Panc1 (cell line): ENCODE measurements around the gene NFS1. TPM values are rescaled to one million over a fixed set of nuclear protein-coding genes. Genes with fewer than 3 reads are reported as not detected.

Experiments
- ATAC-seq: fragments of 200-7000 bp; cut with Tn5 transposase; 2 replicates; pipeline ENCODE4 v1.9.1; 2020; ENCODE audit warnings: mild to moderate bottlenecking, moderate library complexity
- BruUV-seq: library from RNA; stranded (reverse); fragments of 400-500 nt; replicated peaks from 2 replicates; lab custom pipeline; 2021; lab: Mats Ljungman, UMichigan
- CTCF ChIA-PET: fragments of 300-600 bp; sonication (Branson Sonifier 250); formaldehyde crosslinking; loops from one replicate; lab custom pipeline; 2022; ENCODE audit warnings: antibody characterized with exemption; lab: Charles Lee
- POLR2A ChIA-PET: fragments of 300-600 bp; sonication (Branson Sonifier 250); formaldehyde crosslinking; loops from one replicate; lab custom pipeline; 2022; ENCODE audit warnings: antibody characterized with exemption; lab: Charles Lee
- DNase-seq: peaks from one replicate; pipeline ENCODE4 v3.0.0-alpha.2; 2010; ENCODE audit warnings: low read depth, low spot score
- H3K27ac ChIP-seq: 2 replicates; pipeline ENCODE4 v1.5.1; 2011; ENCODE audit warnings: mild to moderate bottlenecking, low read length, inconsistent platforms
- H3K27me3 ChIP-seq: fragments of 200-500 bp; sonication (Bioruptor generic); 2 replicates; pipeline ENCODE4 v1.6.0; 2014; ENCODE audit warnings: low read length, inconsistent platforms; ENCODE audit not compliant: control insufficient read depth, insufficient read depth
- H3K36me3 ChIP-seq: fragments of 200-500 bp; sonication (Bioruptor generic); 2 replicates; pipeline ENCODE4 v1.5.1; 2014; ENCODE audit warnings: inconsistent platforms, mild to moderate bottlenecking, low read length, moderate library complexity; ENCODE audit not compliant: control insufficient read depth, insufficient read depth
- H3K4me1 ChIP-seq: 2 replicates; pipeline ENCODE4 v1.5.1; 2011; ENCODE audit warnings: inconsistent platforms, mild to moderate bottlenecking, low read length, moderate library complexity; ENCODE audit not compliant: control insufficient read depth, insufficient read depth
- H3K4me3 ChIP-seq, 2 experiments: 2 replicates each; pipeline ENCODE4 v1.5.1; 2011 to 2012; ENCODE audit warnings: low read depth in 2 of 2, low read length in 2 of 2, mild to moderate bottlenecking in 2 of 2, inconsistent platforms in 1 of 2, moderate library complexity in 1 of 2
- H3K9me3 ChIP-seq: fragments of 200-500 bp; sonication (Bioruptor generic); 2 replicates; pipeline ENCODE4 v1.5.1; 2014; ENCODE audit warnings: low read depth, mild to moderate bottlenecking, inconsistent platforms, low read length, moderate library complexity; ENCODE audit not compliant: control insufficient read depth, insufficient read depth
- POLR2AphosphoS5 ChIP-seq: IDR thresholded peaks from 2 replicates; pipeline ENCODE4 v1.6.1; 2012; ENCODE audit warnings: mild to moderate bottlenecking, low read depth, low read length, moderate library complexity
- SIN3A ChIP-seq: IDR thresholded peaks from 2 replicates; pipeline ENCODE4 v1.6.1; 2012; ENCODE audit warnings: low read depth, mild to moderate bottlenecking, low read length, moderate library complexity, borderline replicate concordance; ENCODE audit not compliant: insufficient read depth
- TCF7L2 ChIP-seq: IDR thresholded peaks from 2 replicates; pipeline ENCODE4 v1.6.1; 2011; ENCODE audit warnings: mild to moderate bottlenecking, low read depth, low read length, inconsistent platforms
- in situ Hi-C: cut with HindIII; loops from 2 replicates; pipeline ENCODE4 v1.10.0; 2016; ENCODE audit warnings: low sequenced_read_pairs, low pct_unique_long_range_greater_than_20kb
- intact Hi-C: fragments of 100-400 bp; cut with micrococcal nuclease; formaldehyde crosslinking; loops from one replicate; pipeline ENCODE4 v1.10.0; 2022; ENCODE audit not compliant: unreplicated experiment
- total RNA-seq: library from RNA; stranded (reverse); gene quantifications from one replicate; pipeline ENCODE4 v1.2.1, GENCODE V29; 2021; ENCODE audit not compliant: unreplicated experiment
- TF ChIP-seq, protein P1 (sequence below): fragments of 450-650 bp; IDR thresholded peaks from 2 replicates; pipeline ENCODE4 v1.5.1; 2017; ENCODE audit warnings: mild to moderate bottlenecking
- TF ChIP-seq, protein P2 (sequence below), 2 experiments: IDR thresholded peaks; 2 replicates each; pipeline ENCODE4 v1.6.1; 2011 to 2012; ENCODE audit warnings: low read depth in 2 of 2, control low read depth in 1 of 2, low read length in 1 of 2, mild to moderate bottlenecking in 1 of 2, moderate library complexity in 1 of 2; ENCODE audit not compliant: insufficient read depth in 1 of 2

Gene NFS1
- total RNA-seq, 1 experiment from 2014 or later = 44.9 TPM

DNA sequence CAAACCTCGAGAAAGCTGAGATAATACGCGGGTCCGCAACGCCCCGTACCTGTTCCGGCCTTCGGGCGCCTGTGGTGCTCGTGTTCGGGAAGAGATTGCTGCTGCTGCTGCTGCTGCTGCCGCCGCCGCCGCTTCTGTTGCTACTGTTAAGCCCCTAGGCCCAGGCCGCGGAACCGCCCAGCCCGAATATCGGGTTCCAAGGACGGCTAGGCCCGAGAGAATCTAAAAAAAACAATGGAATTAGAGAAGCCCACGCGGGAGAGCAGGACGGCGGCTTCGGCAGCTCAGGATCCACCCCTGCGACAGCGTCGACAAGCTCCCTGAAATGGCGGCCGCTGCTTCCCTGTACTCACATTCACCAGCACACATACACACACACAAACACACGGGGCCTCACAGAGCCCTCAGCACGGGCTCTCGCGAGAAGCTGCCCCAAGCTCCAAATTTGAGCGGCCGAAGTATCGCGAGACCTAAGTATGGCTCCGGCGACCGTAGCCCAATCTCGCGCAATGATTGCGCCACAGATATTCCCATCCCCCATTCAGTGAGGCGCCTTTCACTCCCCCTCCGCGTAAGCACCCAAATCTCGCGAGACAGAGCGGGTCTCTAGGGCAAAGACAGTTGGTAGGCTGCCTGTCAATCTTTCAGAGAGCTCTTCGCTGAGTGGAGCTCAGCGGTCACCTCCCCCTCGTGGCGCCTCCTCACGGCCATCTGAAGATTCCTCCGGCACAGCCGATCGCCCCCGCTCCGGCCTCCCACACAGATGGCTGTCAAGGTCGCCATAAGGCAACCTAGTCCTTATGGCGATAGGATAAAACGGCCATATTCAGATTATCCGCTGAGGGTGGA, 43.0 kb upstream of the NFS1 start, which contains the start of gene RBM39:
RBM39 (minus strand) TSS at position 369 of the 849 bp plus-strand sequence. CDS start 1,386 bp downstream, outside the sequence.
- CTCF ChIA-PET = interaction anchor here (0.5 to 1.4 kb wide), 3 partner anchors 63 to 142 kb away, joined by 3 to 11 read pairs (median 3); no protein-coding TSS in a partner anchor
- Histone ChIP-seq H3K36me3 (peaks cover 36% of the 10 kb centered on the region), H3K4me1 (peaks cover 21% of the 10 kb centered on the region), H3K27ac (peak within 1 kb of the TSS; percentile 100), H3K9me3 (no peaks in the 10 kb centered on the region), H3K4me3 (peak within 1 kb of the TSS; percentile 90 to 91), H3K27me3 (no peaks in the 10 kb centered on the region)
- in situ Hi-C loops (no loop called here), intact Hi-C loops (loop anchor here (5.0 kb wide), 1 partner anchor 140 kb away; no protein-coding TSS in a partner anchor)
- DNase-seq (peak; percentile 100), ATAC-seq (peak; percentile 95)
- POLR2A ChIA-PET = interaction anchor here (0.5 to 1.8 kb wide), 12 partner anchors 9 to 212 kb away, joined by 3 to 34 read pairs (median 4); partner anchors contain the start of genes PHF20 and SCAND1
- BruUV-seq = no TSS peak
- TF ChIP-seq, protein P1, sequence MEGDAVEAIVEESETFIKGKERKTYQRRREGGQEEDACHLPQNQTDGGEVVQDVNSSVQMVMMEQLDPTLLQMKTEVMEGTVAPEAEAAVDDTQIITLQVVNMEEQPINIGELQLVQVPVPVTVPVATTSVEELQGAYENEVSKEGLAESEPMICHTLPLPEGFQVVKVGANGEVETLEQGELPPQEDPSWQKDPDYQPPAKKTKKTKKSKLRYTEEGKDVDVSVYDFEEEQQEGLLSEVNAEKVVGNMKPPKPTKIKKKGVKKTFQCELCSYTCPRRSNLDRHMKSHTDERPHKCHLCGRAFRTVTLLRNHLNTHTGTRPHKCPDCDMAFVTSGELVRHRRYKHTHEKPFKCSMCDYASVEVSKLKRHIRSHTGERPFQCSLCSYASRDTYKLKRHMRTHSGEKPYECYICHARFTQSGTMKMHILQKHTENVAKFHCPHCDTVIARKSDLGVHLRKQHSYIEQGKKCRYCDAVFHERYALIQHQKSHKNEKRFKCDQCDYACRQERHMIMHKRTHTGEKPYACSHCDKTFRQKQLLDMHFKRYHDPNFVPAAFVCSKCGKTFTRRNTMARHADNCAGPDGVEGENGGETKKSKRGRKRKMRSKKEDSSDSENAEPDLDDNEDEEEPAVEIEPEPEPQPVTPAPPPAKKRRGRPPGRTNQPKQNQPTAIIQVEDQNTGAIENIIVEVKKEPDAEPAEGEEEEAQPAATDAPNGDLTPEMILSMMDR = no peak
- TF ChIP-seq, protein P2, sequence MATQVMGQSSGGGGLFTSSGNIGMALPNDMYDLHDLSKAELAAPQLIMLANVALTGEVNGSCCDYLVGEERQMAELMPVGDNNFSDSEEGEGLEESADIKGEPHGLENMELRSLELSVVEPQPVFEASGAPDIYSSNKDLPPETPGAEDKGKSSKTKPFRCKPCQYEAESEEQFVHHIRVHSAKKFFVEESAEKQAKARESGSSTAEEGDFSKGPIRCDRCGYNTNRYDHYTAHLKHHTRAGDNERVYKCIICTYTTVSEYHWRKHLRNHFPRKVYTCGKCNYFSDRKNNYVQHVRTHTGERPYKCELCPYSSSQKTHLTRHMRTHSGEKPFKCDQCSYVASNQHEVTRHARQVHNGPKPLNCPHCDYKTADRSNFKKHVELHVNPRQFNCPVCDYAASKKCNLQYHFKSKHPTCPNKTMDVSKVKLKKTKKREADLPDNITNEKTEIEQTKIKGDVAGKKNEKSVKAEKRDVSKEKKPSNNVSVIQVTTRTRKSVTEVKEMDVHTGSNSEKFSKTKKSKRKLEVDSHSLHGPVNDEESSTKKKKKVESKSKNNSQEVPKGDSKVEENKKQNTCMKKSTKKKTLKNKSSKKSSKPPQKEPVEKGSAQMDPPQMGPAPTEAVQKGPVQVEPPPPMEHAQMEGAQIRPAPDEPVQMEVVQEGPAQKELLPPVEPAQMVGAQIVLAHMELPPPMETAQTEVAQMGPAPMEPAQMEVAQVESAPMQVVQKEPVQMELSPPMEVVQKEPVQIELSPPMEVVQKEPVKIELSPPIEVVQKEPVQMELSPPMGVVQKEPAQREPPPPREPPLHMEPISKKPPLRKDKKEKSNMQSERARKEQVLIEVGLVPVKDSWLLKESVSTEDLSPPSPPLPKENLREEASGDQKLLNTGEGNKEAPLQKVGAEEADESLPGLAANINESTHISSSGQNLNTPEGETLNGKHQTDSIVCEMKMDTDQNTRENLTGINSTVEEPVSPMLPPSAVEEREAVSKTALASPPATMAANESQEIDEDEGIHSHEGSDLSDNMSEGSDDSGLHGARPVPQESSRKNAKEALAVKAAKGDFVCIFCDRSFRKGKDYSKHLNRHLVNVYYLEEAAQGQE (IDR thresholded peaks at IDR 0.05; ENCODE audit: insufficient read depth in 1 of 2, low read depth in 2 of 2, low read length in 1 of 2) = no peak; a peak in 1 of 4 replicates
- peak; percentile 86 for TF ChIP-seq TCF7L2
- peak; percentile 97 for TF ChIP-seq SIN3A
- peak; percentile 92 for TF ChIP-seq POLR2AphosphoS5

DNA sequence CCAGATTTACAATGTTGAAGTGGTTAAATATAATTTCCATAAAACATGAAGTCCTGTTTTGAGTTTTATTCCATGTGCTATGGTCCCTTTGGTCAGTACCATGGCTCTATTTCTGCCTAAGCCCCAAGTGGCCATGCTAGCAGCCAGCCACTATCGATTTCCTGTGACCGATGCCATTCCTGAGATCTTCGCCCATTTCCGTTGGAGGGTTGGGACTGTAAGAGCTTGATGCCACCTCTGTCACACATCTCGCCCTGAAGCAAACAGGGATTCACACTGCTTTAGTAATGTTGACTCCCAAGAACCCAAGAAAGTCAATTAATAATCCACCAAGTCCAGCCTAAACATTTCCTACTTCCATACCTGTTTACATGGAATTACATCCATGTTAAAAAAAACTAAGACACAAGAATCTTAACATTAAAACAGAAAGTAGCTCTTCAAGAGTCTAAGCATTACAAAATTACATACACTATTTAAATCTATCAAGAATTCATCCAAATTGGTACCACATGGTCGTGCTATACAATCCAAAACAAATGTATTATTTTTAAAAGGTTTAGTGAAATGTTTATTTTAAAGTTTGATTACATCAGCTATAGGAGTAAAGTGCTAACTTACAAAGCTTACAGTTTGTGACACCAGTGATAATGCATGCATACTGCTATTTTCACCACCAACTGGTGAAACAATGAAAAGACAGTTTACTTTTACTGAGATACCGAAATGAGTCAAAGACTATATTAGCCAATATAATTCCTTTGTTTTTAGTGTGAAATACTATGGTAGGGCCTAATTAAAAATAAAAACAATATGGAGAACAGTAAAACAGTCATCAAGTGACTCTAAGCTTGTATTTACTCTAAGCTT, 40.4 kb upstream of the NFS1 start:
- BruUV-seq = no TSS peak
- intact Hi-C loops (loop anchor here (5.0 kb wide), 1 partner anchor 143 kb away; no protein-coding TSS in a partner anchor), in situ Hi-C loops (no loop called here)
- no peaks in the 10 kb centered on the region for H3K27me3 ChIP-seq
- H3K9me3 ChIP-seq = no peaks in the 10 kb centered on the region
- DNase-seq = no peak
- peak overlapping the region; percentile 91 for H3K27ac ChIP-seq
- H3K36me3 ChIP-seq = peaks cover 56% of the 10 kb centered on the region
- H3K4me1 ChIP-seq = peaks cover 29% of the 10 kb centered on the region
- ATAC-seq = no peak
- TF ChIP-seq, protein P2 (IDR thresholded peaks at IDR 0.05; ENCODE audit: insufficient read depth in 1 of 2, low read depth in 2 of 2, low read length in 1 of 2) = no peak
- TF ChIP-seq, protein P1 = no peak; the same call in 1 of the 2 replicates
- TF ChIP-seq POLR2AphosphoS5 (no peak), SIN3A (no peak), TCF7L2 (no peak)
- ChIA-PET CTCF (no interaction called here), POLR2A (interaction anchor here (0.6 to 1.3 kb wide), 2 partner anchors 33 to 184 kb away, joined by 3 to 6 read pairs; partner anchors contain the start of gene PHF20)
- H3K4me3 ChIP-seq = peak overlapping the region; percentile 76 to 90
